ENCODE results near the gene ZNF534. TPM values are rescaled to one million over a fixed set of nuclear protein-coding genes. Genes with fewer than 3 reads are reported as not detected.

Gene ZNF534
- total RNA-seq, 1 experiment from 2014 or later = not detected

DNA sequence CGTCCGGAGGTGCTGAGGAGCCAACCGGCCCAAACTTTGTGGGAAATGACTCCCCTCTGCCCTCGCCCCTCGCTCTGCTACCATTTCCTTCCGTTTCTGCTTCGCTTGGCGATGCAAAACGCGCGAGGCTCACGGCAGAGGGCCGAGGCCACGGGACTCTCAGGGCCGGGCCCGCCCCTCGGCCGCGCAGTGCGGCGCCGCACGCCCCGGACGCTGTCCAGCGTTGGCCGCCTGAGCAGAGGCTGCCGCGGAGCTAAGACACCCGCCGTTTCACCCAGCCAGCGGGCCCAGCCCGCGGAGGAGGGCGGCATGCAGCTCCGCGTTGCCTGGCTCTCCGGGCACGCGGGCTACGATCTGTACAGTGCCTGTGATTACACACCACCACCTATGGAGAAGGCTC is 22.3 kb downstream of the ZNF534 start:
- intact Hi-C loops (cut with micrococcal nuclease) = no loop called here
- no peaks in the 10 kb centered on the region for H3K36me3 Mint-ChIP-seq (ENCODE audit: insufficient read depth, unreplicated experiment)
- H3K4me3 Mint-ChIP-seq (ENCODE audit: unreplicated experiment) = no peak overlapping the region
- TF ChIP-seq, protein P1, sequence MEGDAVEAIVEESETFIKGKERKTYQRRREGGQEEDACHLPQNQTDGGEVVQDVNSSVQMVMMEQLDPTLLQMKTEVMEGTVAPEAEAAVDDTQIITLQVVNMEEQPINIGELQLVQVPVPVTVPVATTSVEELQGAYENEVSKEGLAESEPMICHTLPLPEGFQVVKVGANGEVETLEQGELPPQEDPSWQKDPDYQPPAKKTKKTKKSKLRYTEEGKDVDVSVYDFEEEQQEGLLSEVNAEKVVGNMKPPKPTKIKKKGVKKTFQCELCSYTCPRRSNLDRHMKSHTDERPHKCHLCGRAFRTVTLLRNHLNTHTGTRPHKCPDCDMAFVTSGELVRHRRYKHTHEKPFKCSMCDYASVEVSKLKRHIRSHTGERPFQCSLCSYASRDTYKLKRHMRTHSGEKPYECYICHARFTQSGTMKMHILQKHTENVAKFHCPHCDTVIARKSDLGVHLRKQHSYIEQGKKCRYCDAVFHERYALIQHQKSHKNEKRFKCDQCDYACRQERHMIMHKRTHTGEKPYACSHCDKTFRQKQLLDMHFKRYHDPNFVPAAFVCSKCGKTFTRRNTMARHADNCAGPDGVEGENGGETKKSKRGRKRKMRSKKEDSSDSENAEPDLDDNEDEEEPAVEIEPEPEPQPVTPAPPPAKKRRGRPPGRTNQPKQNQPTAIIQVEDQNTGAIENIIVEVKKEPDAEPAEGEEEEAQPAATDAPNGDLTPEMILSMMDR (IDR thresholded peaks at IDR 0.05; ENCODE audit: unreplicated experiment) = no peak
- DNase-seq (ENCODE audit: unreplicated experiment) = no peak
- no TSS peak for BruUV-seq (replicated peaks)
- no peaks in the 10 kb centered on the region for H3K27me3 Mint-ChIP-seq (ENCODE audit: insufficient read depth, unreplicated experiment)
- peaks cover 43% of the 10 kb centered on the region for H3K9me3 Mint-ChIP-seq (ENCODE audit: unreplicated experiment)
- no peaks in the 10 kb centered on the region for H3K4me1 Mint-ChIP-seq (ENCODE audit: insufficient read depth, unreplicated experiment)
- CTCF ChIA-PET = no interaction called here
- POLR2A ChIA-PET = no interaction called here
- H3K27ac Mint-ChIP-seq (ENCODE audit: low read depth, unreplicated experiment) = no peak overlapping the region

DNA sequence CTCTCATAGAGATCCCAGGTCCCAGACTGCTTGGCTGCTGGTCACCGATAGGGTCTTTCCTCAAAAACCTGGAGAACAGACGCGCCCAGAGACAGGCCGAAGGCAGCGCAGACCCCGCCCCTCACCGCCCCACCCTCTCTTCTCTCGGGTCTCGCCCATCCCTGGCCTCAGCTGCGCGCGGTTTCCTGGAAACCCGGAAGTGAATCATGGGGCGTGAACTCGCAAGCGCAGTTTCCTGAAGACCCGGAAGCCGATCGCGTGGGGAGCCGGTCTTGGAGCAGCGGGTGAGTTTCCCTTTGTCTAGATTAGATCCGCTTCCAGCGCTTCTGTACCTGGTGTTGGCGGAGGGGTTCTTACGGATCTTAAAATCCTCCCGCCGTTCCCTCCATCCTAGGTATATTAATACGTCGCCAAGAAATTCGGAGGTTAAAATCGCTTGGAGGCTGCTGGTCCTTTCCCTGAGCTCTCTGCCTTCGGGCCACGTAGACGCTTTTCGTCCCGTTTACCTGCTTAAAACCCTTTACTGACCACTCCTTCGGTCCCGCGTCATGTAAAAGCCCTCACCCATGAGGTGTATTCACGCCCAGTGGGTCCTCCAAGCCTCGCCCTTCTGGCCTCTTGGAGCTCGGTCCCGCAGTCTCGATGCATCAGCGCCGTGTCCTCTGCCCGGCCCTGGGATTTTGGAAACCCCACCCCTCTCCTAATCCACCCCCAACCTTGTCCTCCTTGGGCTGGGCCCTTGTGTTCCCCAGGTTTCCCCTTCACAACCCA is 24.6 kb downstream of the ZNF534 start, which contains the start of gene ZNF578:
Gene ZNF578 (plus strand): TSS at position 230 of the 771 bp plus-strand sequence. CDS start 48,293 bp downstream, outside the sequence.
- Mint-ChIP-seq H3K4me3 (ENCODE audit: unreplicated experiment) (no peak within 1 kb of the TSS), H3K27me3 (ENCODE audit: insufficient read depth, unreplicated experiment) (no peaks in the 10 kb centered on the region), H3K4me1 (ENCODE audit: insufficient read depth, unreplicated experiment) (no peaks in the 10 kb centered on the region), H3K36me3 (ENCODE audit: insufficient read depth, unreplicated experiment) (no peaks in the 10 kb centered on the region), H3K27ac (ENCODE audit: low read depth, unreplicated experiment) (no peak within 1 kb of the TSS), H3K9me3 (ENCODE audit: unreplicated experiment) (peaks cover 33% of the 10 kb centered on the region)
- ChIA-PET CTCF (no interaction called here), POLR2A (no interaction called here)
- intact Hi-C loops (cut with micrococcal nuclease) = no loop called here
- TF ChIP-seq, protein P1 (IDR thresholded peaks at IDR 0.05; ENCODE audit: unreplicated experiment) = no peak
- BruUV-seq (replicated peaks) = no TSS peak
- no peak for DNase-seq (ENCODE audit: unreplicated experiment)

DNA sequence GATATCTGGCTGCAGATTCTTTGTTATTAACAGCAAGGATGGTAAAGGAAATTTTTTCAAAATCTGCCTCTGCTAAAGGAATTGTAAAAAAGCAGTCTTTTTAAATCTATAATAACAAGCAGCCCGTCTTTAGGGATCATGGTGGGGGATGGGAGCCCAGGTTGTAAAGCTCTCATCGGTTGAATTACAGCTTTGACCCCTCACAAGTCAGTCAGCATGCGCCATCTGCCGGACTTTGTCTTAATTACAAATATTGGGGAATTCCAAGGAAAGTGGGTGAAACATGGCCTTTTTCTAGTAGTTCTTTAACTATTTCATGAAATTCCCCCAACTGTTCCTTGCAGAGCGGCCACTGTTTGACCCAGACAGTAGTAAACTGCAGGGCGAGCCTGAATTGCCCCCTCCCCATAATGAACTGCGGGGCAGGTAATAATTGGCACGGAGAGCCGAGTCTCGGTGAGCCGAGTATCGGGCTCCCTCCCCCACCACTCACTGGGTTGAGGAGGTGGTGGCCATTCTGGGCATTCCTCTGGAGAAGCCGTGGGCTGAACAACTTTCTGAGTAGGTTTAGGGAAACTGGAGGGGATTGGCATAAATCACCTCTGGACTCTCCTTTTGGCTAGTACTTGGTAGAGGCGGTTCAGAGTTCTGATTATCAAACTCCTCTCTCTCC is 36.0 kb downstream of the ZNF534 start:
- H3K36me3 Mint-ChIP-seq (ENCODE audit: insufficient read depth, unreplicated experiment) = no peaks in the 10 kb centered on the region
- no peaks in the 10 kb centered on the region for H3K4me1 Mint-ChIP-seq (ENCODE audit: insufficient read depth, unreplicated experiment)
- intact Hi-C loops (cut with micrococcal nuclease) = no loop called here
- DNase-seq (ENCODE audit: unreplicated experiment) = no peak
- no peak overlapping the region for H3K27ac Mint-ChIP-seq (ENCODE audit: low read depth, unreplicated experiment)
- BruUV-seq (replicated peaks) = no TSS peak
- no peak overlapping the region for H3K4me3 Mint-ChIP-seq (ENCODE audit: unreplicated experiment)
- CTCF ChIA-PET = no interaction called here
- TF ChIP-seq, protein P1 (IDR thresholded peaks at IDR 0.05; ENCODE audit: unreplicated experiment) = no peak
- POLR2A ChIA-PET = no interaction called here
- no peaks in the 10 kb centered on the region for H3K27me3 Mint-ChIP-seq (ENCODE audit: insufficient read depth, unreplicated experiment)
- peaks cover 16% of the 10 kb centered on the region for H3K9me3 Mint-ChIP-seq (ENCODE audit: unreplicated experiment)

DNA sequence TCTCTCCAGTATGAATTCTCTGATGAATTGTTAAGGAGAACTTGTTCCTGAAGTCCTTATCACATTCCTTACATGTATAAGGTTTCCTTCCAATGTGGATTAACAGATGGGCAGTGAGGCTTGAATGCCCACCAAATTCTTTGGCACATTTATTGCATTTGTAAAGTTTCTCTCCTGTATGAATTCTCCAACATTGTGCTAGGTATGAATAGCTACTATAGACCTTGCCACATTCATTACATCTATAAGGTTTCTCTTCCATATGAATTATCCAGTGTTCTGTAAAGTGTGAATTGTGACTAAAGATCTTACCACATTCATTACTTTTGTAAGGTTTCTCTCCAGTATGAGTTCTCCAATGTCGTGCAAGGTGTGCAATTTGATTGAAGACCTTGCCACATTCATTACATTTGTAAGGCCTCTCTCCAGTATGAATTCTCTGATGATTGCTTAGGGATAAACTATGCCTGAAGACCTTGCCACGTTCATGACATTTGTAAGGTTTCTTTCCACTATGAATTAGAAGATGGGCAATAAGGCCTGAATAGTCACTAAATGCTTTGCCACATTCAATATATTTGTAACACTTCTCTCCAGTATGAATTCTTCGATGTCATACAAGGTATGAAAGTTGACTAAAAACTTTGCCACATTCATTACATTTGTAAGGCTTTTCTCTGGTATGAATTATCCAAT is 44.9 kb downstream of the ZNF534 start:
- Mint-ChIP-seq H3K4me1 (ENCODE audit: insufficient read depth, unreplicated experiment) (no peaks in the 10 kb centered on the region), H3K36me3 (ENCODE audit: insufficient read depth, unreplicated experiment) (no peaks in the 10 kb centered on the region), H3K27ac (ENCODE audit: low read depth, unreplicated experiment) (no peak overlapping the region), H3K4me3 (ENCODE audit: unreplicated experiment) (no peak overlapping the region), H3K27me3 (ENCODE audit: insufficient read depth, unreplicated experiment) (no peaks in the 10 kb centered on the region), H3K9me3 (ENCODE audit: unreplicated experiment) (peaks cover 34% of the 10 kb centered on the region)
- ChIA-PET CTCF (interaction anchor here (0.6 kb wide), 1 partner anchor 485 kb away, joined by 3 read pairs; no protein-coding TSS in a partner anchor), POLR2A (no interaction called here)
- TF ChIP-seq, protein P1 (IDR thresholded peaks at IDR 0.05; ENCODE audit: unreplicated experiment) = no peak
- intact Hi-C loops (cut with micrococcal nuclease) = no loop called here
- DNase-seq (ENCODE audit: unreplicated experiment) = peak; percentile 6
- BruUV-seq (replicated peaks) = no TSS peak
